IPS-NIHi7 (cell line): Measurements from ENCODE around the gene KLF1.
A peak's percentile ranks its signal among the peaks of the same experiment; 100 is the strongest.
"Not testable (repeated sequence)": the region's sequence is repeated elsewhere in the genome, so short reads cannot be mapped to it uniquely, and the experiment has no call there.

ENCODE experiments used
- DNase-seq: peaks from one replicate; pipeline ENCODE4 v3.0.0; 2012; ENCODE audit warnings: mixed read lengths; ENCODE audit errors: extremely low spot score

KLF1 gene

GRCh38 chr19:12886969-12887747 lies at the start of gene KLF1:
KLF1 (minus strand) TSS chr19:12887201; CDS start chr19:12887140, 61 bp downstream.
- no peak for DNase-seq

- no peak for DNase-seq
These were observed 49.6 kb upstream of the KLF1 start for GRCh38 chr19:12936582-12936981.

- DNase-seq: no peak
These were observed 48.1 kb upstream of the KLF1 start for GRCh38 chr19:12935071-12935470.

GRCh38 chr19:12933287-12934072 lies 46.5 kb upstream of the KLF1 start, which contains the start of gene FARSA:
FARSA (minus strand) TSS chr19:12933711; CDS start chr19:12933696, 15 bp downstream.
- DNase-seq: peak; percentile 91

GRCh38 chr19:12932392-12933286 lies 45.6 kb upstream of the KLF1 start:
- DNase-seq: no peak

GRCh38 chr19:12930002-12930645 lies 43.1 kb upstream of the KLF1 start:
- no peak for DNase-seq

- DNase-seq: no peak
These were observed 37.8 kb upstream of the KLF1 start for GRCh38 chr19:12924621-12925310.

GRCh38 chr19:12922959-12923358 lies 36.0 kb upstream of the KLF1 start:
- no peak for DNase-seq

- DNase-seq: no peak
These were observed 34.0 kb upstream of the KLF1 start for GRCh38 chr19:12921047-12921446.

- no peak for DNase-seq
These were observed 31.3 kb upstream of the KLF1 start for GRCh38 chr19:12918253-12918652.

GRCh38 chr19:12915860-12916259 lies 28.9 kb upstream of the KLF1 start:
- DNase-seq: not testable (repeated sequence)

- no peak for DNase-seq
These were observed 27.1 kb upstream of the KLF1 start for GRCh38 chr19:12913851-12914690.

GRCh38 chr19:12913011-12913561 lies 26.1 kb upstream of the KLF1 start:
- DNase-seq: peak; percentile 63

GRCh38 chr19:12912571-12912970 lies 25.6 kb upstream of the KLF1 start:
- DNase-seq: no peak

- DNase-seq: no peak
These were observed 20.2 kb upstream of the KLF1 start for GRCh38 chr19:12907166-12907565.

- no peak for DNase-seq
These were observed 13.0 kb upstream of the KLF1 start for GRCh38 chr19:12899891-12900518.

- DNase-seq: no peak
These were observed 9.5 kb upstream of the KLF1 start for GRCh38 chr19:12896460-12896859.

- DNase-seq: no peak
These were observed 6.6 kb upstream of the KLF1 start for GRCh38 chr19:12893582-12893981.

GRCh38 chr19:12891553-12892021 lies 4.6 kb upstream of the KLF1 start:
- DNase-seq: no peak
